ENCODE measurements around the gene PPM1H.

GRCh38 chr12:62767496-62767895 lies 167.5 kb downstream of the PPM1H start:
- TF ChIP-seq CTCF (IDR thresholded peaks at IDR 0.05 in 2 of 3, conservative IDR thresholded peaks at IDR 0.05 in 1 of 3; ENCODE audit: control insufficient read depth in 2 of 3, extremely low read depth in 1 of 3, insufficient read depth in 1 of 3, low read depth in 3 of 3, low read length in 3 of 3) (no peak), MAX (IDR thresholded peaks at IDR 0.05; ENCODE audit: low read depth, low read length) (no peak), ZBTB11 (CRISPR knock-in tag; IDR thresholded peaks at IDR 0.05) (no peak), ZBTB40 (IDR thresholded peaks at IDR 0.05; ENCODE audit: borderline replicate concordance) (no peak), REST (IDR thresholded peaks at IDR 0.05; ENCODE audit: low read depth, low read length) (no peak), SP1 (IDR thresholded peaks at IDR 0.05; ENCODE audit: low read depth, low read length) (no peak), RELA (IDR thresholded peaks at IDR 0.05; ENCODE audit: borderline replicate concordance, partially characterized antibody) (no peak), PRDM15 (CRISPR knock-in tag; IDR thresholded peaks at IDR 0.05) (no peak), EZH2 (IDR thresholded peaks at IDR 0.05; ENCODE audit: borderline replicate concordance, control insufficient read depth, low read depth, low read length) (no peak)

Measured in GM12878 (cell line).